AG09309 (cell line): Measurements from ENCODE around the gene OR14I1.

ENCODE experiments used
- DNase-seq: peaks from one replicate; pipeline ENCODE4 v3.0.0-alpha.2; 2010; ENCODE audit warnings: low read depth
- H3K4me3 ChIP-seq: 2 replicates; pipeline ENCODE4 v1.5.1; 2011; ENCODE audit warnings: mild to moderate bottlenecking, low read depth, low read length, moderate library complexity; ENCODE audit not compliant: control insufficient read depth
- TF ChIP-seq, protein P1 (sequence below): IDR thresholded peaks from 2 replicates; pipeline ENCODE4 v1.5.1; 2011; ENCODE audit warnings: mild to moderate bottlenecking, low read depth, low read length, inconsistent platforms; ENCODE audit not compliant: insufficient read depth, control insufficient read depth; ENCODE audit errors: missing control alignments

OR14I1 gene

DNA sequence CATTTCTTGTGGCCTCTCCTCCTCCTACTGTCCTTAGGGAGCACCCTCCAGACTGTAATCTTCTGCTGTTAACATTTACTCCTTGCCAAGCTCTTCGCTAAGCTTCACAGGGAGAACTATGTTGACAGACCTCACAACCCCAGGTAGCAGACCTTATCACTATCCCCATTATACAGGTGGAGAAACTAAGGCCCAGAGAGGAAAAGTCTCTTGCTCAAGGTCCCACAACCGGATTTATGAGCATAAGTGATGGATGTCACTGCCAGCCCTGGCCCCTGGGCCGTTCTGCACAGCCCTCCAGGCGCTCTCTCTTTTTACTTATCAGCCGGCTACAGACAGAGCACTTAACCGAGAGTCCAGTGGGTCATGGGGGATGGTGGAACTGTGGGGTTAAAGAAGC is 34.9 kb upstream of the OR14I1 start:
- H3K4me3 ChIP-seq: no peak overlapping the region
- TF ChIP-seq, protein P1, sequence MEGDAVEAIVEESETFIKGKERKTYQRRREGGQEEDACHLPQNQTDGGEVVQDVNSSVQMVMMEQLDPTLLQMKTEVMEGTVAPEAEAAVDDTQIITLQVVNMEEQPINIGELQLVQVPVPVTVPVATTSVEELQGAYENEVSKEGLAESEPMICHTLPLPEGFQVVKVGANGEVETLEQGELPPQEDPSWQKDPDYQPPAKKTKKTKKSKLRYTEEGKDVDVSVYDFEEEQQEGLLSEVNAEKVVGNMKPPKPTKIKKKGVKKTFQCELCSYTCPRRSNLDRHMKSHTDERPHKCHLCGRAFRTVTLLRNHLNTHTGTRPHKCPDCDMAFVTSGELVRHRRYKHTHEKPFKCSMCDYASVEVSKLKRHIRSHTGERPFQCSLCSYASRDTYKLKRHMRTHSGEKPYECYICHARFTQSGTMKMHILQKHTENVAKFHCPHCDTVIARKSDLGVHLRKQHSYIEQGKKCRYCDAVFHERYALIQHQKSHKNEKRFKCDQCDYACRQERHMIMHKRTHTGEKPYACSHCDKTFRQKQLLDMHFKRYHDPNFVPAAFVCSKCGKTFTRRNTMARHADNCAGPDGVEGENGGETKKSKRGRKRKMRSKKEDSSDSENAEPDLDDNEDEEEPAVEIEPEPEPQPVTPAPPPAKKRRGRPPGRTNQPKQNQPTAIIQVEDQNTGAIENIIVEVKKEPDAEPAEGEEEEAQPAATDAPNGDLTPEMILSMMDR: no peak
- DNase-seq: no peak

DNA sequence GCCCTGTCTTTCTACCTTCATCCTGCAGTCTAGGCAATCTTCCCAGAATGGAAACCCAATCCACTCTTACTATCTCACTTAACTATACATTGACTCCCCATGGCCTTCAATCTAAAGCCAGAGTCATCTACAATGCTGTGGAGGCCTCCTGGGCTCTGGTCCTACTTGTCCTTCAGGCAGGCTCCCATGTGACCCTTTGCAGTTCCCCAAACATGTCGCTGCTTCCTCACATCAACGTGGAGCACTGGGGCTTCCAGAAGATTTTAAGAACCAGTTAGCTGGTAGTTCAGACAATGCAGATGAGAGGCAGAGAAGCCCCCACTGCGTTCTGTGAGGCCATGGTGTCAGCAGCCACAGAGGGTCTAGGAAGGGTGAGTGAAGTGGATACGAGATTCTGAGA is 34.4 kb upstream of the OR14I1 start:
- TF ChIP-seq, protein P1: no peak

DNA sequence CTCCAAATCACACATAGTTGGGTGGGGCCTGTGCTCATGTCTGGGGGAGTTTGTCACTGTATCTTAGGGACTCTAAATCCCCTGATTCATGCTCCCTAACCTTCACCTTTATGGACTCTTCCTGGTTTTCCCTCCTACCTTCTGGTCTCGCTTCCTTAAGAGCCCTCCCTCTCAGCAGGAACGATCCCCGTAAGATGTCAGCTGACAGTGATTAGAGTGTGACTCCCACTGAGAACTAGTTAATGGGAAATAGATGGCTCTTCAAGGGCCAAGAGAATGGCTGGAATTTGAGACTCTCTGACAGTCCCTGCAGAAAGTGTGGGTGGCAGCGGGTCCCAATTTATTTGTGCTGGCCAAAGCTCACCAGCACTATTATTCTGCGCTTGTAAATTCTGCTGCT is 31.0 kb upstream of the OR14I1 start:
- no peak overlapping the region for H3K4me3 ChIP-seq
- DNase-seq: no peak
- TF ChIP-seq, protein P1: no peak

More for the DNA sequence above, 34.4 kb upstream of the OR14I1 start:
- H3K4me3 ChIP-seq: no peak overlapping the region
- no peak for DNase-seq

GRCh38 chr1:248730507-248731335 is 28.2 kb upstream of the OR14I1 start:
- TF ChIP-seq, protein P1: no peak
- peak; percentile 21 for DNase-seq
- peak overlapping the region; percentile 30 for H3K4me3 ChIP-seq

DNA sequence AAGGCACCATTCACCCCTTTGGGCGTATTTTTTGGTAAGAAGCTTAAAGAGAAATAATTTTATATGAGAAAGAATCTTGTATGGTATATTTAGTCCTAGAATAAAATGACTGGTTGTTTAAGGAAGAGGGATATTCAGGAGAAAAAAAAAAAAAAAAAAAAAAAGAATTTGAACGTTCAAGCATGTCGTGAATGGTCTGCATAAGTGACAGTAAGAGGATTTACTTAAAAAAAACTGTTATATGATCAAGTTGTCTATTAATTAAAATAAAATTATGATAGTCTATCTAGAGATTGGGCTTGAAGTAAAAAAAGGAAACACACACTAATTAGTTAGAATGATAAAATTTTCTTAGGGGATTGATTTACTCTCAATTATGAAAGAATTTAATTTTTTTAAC is 11.7 kb upstream of the OR14I1 start:
- TF ChIP-seq, protein P1: no peak
- DNase-seq: no peak
- H3K4me3 ChIP-seq: no peak overlapping the region

DNA sequence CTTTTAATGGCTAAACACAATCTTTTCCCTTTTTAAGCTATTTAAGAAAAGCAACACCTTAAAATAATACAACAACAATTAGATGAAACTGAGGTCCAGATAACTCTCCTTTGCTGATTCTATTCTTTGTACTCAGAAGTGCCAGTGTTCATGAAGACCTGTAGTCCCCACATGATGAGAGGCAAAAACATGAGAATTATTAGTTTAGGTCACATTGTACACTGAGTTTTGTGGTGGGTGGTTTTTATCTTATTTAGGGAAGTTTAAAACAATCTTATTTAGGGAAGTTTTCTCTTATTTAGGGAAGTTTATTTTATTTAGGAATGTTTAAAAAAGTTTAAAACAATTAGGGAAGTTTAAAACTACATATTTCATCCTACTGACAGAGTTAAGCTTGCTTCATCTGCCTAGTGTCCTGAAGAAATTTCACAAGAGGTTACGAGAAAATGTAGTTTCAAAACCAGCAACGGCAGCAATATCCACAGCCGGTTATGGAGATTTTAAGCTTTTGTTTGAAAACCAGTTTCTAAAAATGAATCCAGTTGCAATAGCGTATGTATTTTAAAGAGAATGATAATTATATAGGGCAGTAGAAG is 7.8 kb upstream of the OR14I1 start:
- DNase-seq: no peak
- TF ChIP-seq, protein P1: no peak
- H3K4me3 ChIP-seq: no peak overlapping the region
